HepG2 (cell line): ENCODE data around the gene IGFALS. TPM values are rescaled to one million over a fixed set of nuclear protein-coding genes. Genes with fewer than 3 reads are reported as not detected.

Source experiments
- AKAP8 ChIP-seq: sonication (generic); formaldehyde crosslinking; IDR thresholded peaks from 2 replicates; pipeline ENCODE4 v1.5.1; 2020; ENCODE audit warnings: mild to moderate bottlenecking, missing genetic modification reagents
- FOXC1 ChIP-seq: sonication (generic); formaldehyde crosslinking; IDR thresholded peaks from 2 replicates; pipeline ENCODE4 v1.8.0; 2022; ENCODE audit warnings: mild to moderate bottlenecking, missing genetic modification reagents, borderline replicate concordance
- MEIS1 ChIP-seq: sonication (generic); formaldehyde crosslinking; IDR thresholded peaks from 2 replicates; pipeline ENCODE4 v1.9.0; 2021; ENCODE audit warnings: mild to moderate bottlenecking, missing genetic modification reagents, moderate library complexity, borderline replicate concordance
- SETDB1 ChIP-seq: sonication (generic); formaldehyde crosslinking; IDR thresholded peaks from 2 replicates; pipeline ENCODE4 v1.5.1; 2020; ENCODE audit warnings: missing genetic modification reagents, mild to moderate bottlenecking, borderline replicate concordance
- SNAI1 ChIP-seq: sonication (generic); formaldehyde crosslinking; IDR thresholded peaks from 2 replicates; pipeline ENCODE4 v1.5.0; 2020; ENCODE audit warnings: mild to moderate bottlenecking, missing genetic modification reagents, borderline replicate concordance
- TSC22D2 ChIP-seq: sonication (generic); formaldehyde crosslinking; IDR thresholded peaks from 2 replicates; pipeline ENCODE4 v1.5.1; 2020; ENCODE audit warnings: missing genetic modification reagents, mild to moderate bottlenecking, borderline replicate concordance
- ZBTB1 ChIP-seq: sonication (generic); formaldehyde crosslinking; IDR thresholded peaks from 2 replicates; pipeline ENCODE4 v1.4.0; 2020; ENCODE audit warnings: missing genetic modification reagents, borderline replicate concordance
- ZNF614 ChIP-seq: IDR thresholded peaks from 2 replicates; pipeline ENCODE4 v1.6.1; 2018; ENCODE audit warnings: missing biosample characterization, missing genetic modification reagents, inconsistent platforms, borderline replicate concordance
- ZNF709 ChIP-seq: sonication (generic); formaldehyde crosslinking; IDR thresholded peaks from 2 replicates; pipeline ENCODE4 v1.5.0; 2020; ENCODE audit warnings: mild to moderate bottlenecking, missing genetic modification reagents
- polyA plus RNA-seq, 8 experiments: library from polyadenylated mRNA; depleted of rRNA in 3 of 8; stranded (reverse) in 7 of 8; unstranded in 1 of 8; fragments of >200 nt; fragmentation: Illumina TruSeq in 4 of 8; extraction: Trizol in 4 of 8; gene quantifications; 2 replicates each; pipeline versions ENCODE4 v1.2.1 to v1.2.3, GENCODE V29; 2011 to 2016; ENCODE audit warnings: low read depth in 4 of 8, missing spikeins in 1 of 8, mixed read lengths in 1 of 8; ENCODE audit not compliant: insufficient read depth in 1 of 8
- total RNA-seq, 5 experiments: library from RNA; depleted of rRNA; stranded (reverse); fragments of >200 nt; fragmentation: Illumina TruSeq; extraction: Trizol; gene quantifications; 2 replicates each; pipeline ENCODE4 v1.2.3, GENCODE V29; 2016; ENCODE audit warnings: low read depth in 1 of 5
- TF ChIP-seq, protein P1 (sequence below): sonication (generic); formaldehyde crosslinking; IDR thresholded peaks from 2 replicates; pipeline ENCODE4 v1.4.0; 2020; ENCODE audit warnings: missing genetic modification reagents, borderline replicate concordance
- TF ChIP-seq, protein P2 (sequence below): sonication (generic); formaldehyde crosslinking; IDR thresholded peaks from 2 replicates; pipeline ENCODE4 v1.5.1; 2020; ENCODE audit warnings: missing genetic modification reagents, mild to moderate bottlenecking, borderline replicate concordance
- TF ChIP-seq, protein P3 (sequence below): sonication (generic); formaldehyde crosslinking; IDR thresholded peaks from 2 replicates; pipeline ENCODE4 v1.4.0; 2020; ENCODE audit warnings: missing genetic modification reagents
- TF ChIP-seq, protein P4 (sequence below): sonication (generic); formaldehyde crosslinking; IDR thresholded peaks from 2 replicates; pipeline ENCODE4 v1.5.1; 2020; ENCODE audit warnings: missing genetic modification reagents, mild to moderate bottlenecking, borderline replicate concordance
- TF ChIP-seq, protein P5 (sequence below): sonication (generic); formaldehyde crosslinking; IDR thresholded peaks from 2 replicates; pipeline ENCODE4 v1.5.1; 2020; ENCODE audit warnings: mild to moderate bottlenecking, missing genetic modification reagents

Gene IGFALS
- total and polyA plus RNA-seq, 2 of the 13 experiments (the other 11 are each of a cell fraction or from before 2014, with no cell fraction given), result 0.34 to 2.4 TPM

DNA sequence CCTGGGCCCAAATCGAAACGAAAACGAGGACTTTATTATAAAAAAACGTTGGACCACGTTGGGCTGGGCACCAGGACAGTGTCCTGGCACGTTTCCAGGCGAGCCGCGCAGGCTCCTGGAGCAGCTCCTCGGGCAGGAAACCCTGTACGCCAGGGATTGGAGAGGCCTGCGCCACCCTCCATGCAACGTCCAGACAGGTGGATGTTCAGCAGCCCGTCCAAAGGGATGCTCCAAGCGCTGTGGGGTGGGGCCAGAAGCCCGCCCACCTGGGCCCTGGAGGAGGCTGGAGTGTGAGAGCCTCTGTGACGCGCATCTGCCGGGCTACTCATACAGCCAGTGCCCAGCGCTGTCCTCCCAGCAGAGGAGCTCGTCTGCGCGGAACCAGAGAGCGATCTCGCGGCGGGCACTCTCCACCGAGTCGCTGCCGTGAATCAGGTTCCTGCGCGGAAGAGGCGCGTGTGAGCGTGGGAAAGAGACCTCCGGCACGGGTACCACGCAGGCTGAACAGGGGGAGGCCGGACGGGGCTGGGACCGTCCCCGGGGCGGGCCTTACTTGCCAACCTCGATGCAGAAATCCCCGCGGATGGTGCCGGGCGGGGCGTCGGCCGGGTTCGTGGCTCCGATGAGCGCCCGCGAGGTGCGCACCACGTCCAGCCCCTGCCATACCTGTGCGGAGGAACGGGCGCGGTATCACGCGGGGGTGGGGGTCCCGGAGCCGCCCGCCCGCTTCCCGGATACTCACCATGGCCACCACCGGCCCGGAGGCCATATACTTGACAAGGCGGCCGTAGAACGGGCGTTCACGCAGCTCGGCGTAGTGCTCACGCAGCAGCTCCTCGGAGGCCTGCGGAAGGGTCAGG lies 22.9 kb downstream of the IGFALS start (continued):
- TF ChIP-seq, protein P1, sequence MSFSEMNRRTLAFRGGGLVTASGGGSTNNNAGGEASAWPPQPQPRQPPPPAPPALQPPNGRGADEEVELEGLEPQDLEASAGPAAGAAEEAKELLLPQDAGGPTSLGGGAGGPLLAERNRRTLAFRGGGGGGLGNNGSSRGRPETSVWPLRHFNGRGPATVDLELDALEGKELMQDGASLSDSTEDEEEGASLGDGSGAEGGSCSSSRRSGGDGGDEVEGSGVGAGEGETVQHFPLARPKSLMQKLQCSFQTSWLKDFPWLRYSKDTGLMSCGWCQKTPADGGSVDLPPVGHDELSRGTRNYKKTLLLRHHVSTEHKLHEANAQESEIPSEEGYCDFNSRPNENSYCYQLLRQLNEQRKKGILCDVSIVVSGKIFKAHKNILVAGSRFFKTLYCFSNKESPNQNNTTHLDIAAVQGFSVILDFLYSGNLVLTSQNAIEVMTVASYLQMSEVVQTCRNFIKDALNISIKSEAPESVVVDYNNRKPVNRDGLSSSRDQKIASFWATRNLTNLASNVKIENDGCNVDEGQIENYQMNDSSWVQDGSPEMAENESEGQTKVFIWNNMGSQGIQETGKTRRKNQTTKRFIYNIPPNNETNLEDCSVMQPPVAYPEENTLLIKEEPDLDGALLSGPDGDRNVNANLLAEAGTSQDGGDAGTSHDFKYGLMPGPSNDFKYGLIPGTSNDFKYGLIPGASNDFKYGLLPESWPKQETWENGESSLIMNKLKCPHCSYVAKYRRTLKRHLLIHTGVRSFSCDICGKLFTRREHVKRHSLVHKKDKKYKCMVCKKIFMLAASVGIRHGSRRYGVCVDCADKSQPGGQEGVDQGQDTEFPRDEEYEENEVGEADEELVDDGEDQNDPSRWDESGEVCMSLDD (CRISPR knock-in tag), result no peak
- TF ChIP-seq SNAI1, result no peak
- no peak for TF ChIP-seq MEIS1 (CRISPR knock-in tag)
- no peak for TF ChIP-seq ZNF614 (CRISPR knock-in tag)
- TF ChIP-seq ZNF709 (CRISPR knock-in tag), result no peak
- TF ChIP-seq, protein P2, sequence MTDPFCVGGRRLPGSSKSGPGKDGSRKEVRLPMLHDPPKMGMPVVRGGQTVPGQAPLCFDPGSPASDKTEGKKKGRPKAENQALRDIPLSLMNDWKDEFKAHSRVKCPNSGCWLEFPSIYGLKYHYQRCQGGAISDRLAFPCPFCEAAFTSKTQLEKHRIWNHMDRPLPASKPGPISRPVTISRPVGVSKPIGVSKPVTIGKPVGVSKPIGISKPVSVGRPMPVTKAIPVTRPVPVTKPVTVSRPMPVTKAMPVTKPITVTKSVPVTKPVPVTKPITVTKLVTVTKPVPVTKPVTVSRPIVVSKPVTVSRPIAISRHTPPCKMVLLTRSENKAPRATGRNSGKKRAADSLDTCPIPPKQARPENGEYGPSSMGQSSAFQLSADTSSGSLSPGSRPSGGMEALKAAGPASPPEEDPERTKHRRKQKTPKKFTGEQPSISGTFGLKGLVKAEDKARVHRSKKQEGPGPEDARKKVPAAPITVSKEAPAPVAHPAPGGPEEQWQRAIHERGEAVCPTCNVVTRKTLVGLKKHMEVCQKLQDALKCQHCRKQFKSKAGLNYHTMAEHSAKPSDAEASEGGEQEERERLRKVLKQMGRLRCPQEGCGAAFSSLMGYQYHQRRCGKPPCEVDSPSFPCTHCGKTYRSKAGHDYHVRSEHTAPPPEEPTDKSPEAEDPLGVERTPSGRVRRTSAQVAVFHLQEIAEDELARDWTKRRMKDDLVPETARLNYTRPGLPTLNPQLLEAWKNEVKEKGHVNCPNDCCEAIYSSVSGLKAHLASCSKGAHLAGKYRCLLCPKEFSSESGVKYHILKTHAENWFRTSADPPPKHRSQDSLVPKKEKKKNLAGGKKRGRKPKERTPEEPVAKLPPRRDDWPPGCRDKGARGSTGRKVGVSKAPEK, result no peak
- TF ChIP-seq, protein P3, sequence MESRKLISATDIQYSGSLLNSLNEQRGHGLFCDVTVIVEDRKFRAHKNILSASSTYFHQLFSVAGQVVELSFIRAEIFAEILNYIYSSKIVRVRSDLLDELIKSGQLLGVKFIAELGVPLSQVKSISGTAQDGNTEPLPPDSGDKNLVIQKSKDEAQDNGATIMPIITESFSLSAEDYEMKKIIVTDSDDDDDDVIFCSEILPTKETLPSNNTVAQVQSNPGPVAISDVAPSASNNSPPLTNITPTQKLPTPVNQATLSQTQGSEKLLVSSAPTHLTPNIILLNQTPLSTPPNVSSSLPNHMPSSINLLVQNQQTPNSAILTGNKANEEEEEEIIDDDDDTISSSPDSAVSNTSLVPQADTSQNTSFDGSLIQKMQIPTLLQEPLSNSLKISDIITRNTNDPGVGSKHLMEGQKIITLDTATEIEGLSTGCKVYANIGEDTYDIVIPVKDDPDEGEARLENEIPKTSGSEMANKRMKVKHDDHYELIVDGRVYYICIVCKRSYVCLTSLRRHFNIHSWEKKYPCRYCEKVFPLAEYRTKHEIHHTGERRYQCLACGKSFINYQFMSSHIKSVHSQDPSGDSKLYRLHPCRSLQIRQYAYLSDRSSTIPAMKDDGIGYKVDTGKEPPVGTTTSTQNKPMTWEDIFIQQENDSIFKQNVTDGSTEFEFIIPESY (CRISPR knock-in tag), result peak; percentile 57; the same call in 1 of the 2 replicates
- TF ChIP-seq AKAP8, result 0 out of 2 replicates have a peak, but pooled peaks have one; percentile 35
- TF ChIP-seq, protein P4, sequence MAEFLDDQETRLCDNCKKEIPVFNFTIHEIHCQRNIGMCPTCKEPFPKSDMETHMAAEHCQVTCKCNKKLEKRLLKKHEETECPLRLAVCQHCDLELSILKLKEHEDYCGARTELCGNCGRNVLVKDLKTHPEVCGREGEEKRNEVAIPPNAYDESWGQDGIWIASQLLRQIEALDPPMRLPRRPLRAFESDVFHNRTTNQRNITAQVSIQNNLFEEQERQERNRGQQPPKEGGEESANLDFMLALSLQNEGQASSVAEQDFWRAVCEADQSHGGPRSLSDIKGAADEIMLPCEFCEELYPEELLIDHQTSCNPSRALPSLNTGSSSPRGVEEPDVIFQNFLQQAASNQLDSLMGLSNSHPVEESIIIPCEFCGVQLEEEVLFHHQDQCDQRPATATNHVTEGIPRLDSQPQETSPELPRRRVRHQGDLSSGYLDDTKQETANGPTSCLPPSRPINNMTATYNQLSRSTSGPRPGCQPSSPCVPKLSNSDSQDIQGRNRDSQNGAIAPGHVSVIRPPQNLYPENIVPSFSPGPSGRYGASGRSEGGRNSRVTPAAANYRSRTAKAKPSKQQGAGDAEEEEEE (CRISPR knock-in tag), result no peak
- no peak for TF ChIP-seq TSC22D2 (CRISPR knock-in tag)
- TF ChIP-seq, protein P5, sequence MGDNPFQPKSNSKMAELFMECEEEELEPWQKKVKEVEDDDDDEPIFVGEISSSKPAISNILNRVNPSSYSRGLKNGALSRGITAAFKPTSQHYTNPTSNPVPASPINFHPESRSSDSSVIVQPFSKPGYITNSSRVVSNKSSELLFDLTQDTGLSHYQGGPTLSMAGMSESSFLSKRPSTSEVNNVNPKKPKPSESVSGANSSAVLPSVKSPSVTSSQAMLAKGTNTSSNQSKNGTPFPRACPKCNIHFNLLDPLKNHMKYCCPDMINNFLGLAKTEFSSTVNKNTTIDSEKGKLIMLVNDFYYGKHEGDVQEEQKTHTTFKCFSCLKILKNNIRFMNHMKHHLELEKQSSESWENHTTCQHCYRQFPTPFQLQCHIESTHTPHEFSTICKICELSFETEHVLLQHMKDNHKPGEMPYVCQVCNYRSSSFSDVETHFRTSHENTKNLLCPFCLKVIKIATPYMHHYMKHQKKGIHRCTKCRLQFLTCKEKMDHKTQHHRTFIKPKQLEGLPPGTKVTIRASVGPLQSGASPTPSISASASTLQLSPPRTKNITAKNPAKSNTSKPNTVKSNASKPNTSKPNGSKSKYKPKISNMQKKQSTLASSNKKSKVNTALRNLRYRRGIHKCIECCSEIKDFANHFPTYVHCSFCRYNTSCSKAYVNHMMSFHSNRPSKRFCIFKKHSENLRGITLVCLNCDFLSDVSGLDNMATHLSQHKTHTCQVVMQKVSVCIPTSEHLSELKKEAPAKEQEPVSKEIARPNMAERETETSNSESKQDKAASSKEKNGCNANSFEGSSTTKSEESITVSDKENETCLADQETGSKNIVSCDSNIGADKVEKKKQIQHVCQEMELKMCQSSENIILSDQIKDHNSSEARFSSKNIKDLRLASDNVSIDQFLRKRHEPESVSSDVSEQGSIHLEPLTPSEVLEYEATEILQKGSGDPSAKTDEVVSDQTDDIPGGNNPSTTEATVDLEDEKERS (CRISPR knock-in tag), result no peak
- TF ChIP-seq FOXC1 (CRISPR knock-in tag), result no peak
- no peak for TF ChIP-seq ZBTB1 (CRISPR knock-in tag)
- TF ChIP-seq SETDB1, result no peak
